KMS-11 (cell line): ENCODE measurements around the gene SLC22A31.

Source experiments
- H2AFZ ChIP-seq: fragments of 200-600 bp; sonication (generic); 2 replicates; pipeline ENCODE4 v1.6.1; 2016; ENCODE audit warnings: antibody characterized with exemption, mixed run types, low read depth
- H3K27ac ChIP-seq: fragments of 200-600 bp; sonication (generic); 2 replicates; pipeline ENCODE4 v1.6.1; 2016; ENCODE audit warnings: mild to moderate bottlenecking, mixed run types
- H3K27me3 ChIP-seq: fragments of 200-600 bp; sonication (generic); 2 replicates; pipeline ENCODE4 v1.6.1; 2017; ENCODE audit warnings: mild to moderate bottlenecking, low read depth, mixed run types, moderate library complexity; ENCODE audit not compliant: insufficient read depth
- H3K36me3 ChIP-seq: fragments of 200-600 bp; sonication (generic); 2 replicates; pipeline ENCODE4 v1.6.1; 2017; ENCODE audit warnings: mild to moderate bottlenecking, mixed run types; ENCODE audit not compliant: insufficient read depth
- H3K4me1 ChIP-seq: fragments of 200-600 bp; sonication (generic); 2 replicates; pipeline ENCODE4 v1.6.1; 2016; ENCODE audit warnings: mild to moderate bottlenecking, low read depth, mixed run types; ENCODE audit not compliant: poor library complexity, severe bottlenecking
- H3K4me2 ChIP-seq: fragments of 200-600 bp; sonication (generic); 2 replicates; pipeline ENCODE4 v1.7.0; 2016; ENCODE audit warnings: mild to moderate bottlenecking, mixed run types
- H3K4me3 ChIP-seq: fragments of 200-600 bp; sonication (generic); IDR thresholded peaks from 2 replicates; pipeline ENCODE4 v1.6.1; 2017; ENCODE audit warnings: low read depth, low read length, mixed read lengths; ENCODE audit not compliant: insufficient read depth
- H3K79me2 ChIP-seq: fragments of 200-600 bp; sonication (generic); 2 replicates; pipeline ENCODE4 v1.6.1; 2016; ENCODE audit warnings: low read depth, mixed run types; ENCODE audit not compliant: insufficient read depth
- H3K9ac ChIP-seq: fragments of 200-600 bp; sonication (generic); 2 replicates; pipeline ENCODE4 v1.6.1; 2016; ENCODE audit warnings: mild to moderate bottlenecking, mixed run types
- H4K20me1 ChIP-seq: fragments of 200-600 bp; sonication (generic); 2 replicates; pipeline ENCODE4 v1.6.1; 2016; ENCODE audit warnings: mild to moderate bottlenecking, mixed run types; ENCODE audit not compliant: insufficient read depth
- TF ChIP-seq, protein P1 (sequence below): fragments of 200-600 bp; sonication (generic); conservative IDR thresholded peaks from 2 replicates; pipeline ENCODE4 v1.6.1; 2017; ENCODE audit warnings: low read depth, mild to moderate bottlenecking, antibody characterized with exemption, low read length, moderate library complexity, mixed read lengths

The SLC22A31 gene

DNA sequence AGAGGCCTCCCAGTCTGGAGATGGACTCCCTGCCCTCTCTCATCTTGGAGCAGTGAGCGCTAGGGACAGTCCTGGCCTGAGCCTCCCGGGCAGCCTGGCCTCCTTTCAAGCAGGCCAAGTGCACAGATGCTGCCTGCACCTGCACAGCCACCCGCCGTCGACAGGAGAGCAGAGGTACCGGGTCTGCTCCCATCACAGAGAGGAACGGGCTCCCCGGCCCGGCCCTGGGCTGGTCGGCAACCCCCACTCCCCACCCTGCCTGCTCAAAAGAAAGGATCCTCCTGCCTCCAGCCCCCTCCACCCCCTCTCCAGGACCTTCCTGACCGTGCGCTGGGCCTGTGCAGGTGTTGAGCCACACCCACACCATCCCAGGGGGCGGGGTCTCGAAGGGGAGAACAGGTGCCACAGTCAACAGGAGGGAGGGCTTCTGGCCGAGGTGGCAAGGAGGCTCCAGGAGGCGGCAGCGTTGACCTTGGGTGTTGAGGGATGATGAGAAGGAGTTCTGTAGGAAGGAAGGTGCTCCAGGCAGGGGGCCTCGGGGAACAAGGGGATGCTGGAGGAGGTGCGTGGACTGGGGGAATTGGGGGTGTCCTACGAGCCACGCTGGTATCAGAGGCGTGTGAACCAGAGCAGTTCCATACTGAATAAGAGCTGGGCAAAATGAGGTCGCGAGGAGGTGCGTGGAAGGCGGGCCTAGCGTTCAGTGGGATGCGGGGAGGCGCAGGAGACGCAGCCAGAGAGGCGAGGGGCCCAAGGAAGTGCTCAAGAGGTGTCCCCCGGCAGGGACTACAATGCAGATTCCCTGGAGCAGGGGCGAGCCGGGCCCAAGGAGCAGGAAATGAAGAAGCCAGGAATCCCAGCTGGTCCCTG lies 29.8 kb downstream of the SLC22A31 start:
- H4K20me1 ChIP-seq: no peaks in the 10 kb centered on the region
- peak overlapping the region; percentile 67; the same call in 1 of the 2 replicates for H2AFZ ChIP-seq
- H3K27ac ChIP-seq: no peak overlapping the region
- H3K4me3 ChIP-seq: no peak overlapping the region
- H3K4me1 ChIP-seq: peaks cover 30% of the 10 kb centered on the region
- no peaks in the 10 kb centered on the region for H3K36me3 ChIP-seq
- H3K79me2 ChIP-seq: no peaks in the 10 kb centered on the region
- peaks cover 58% of the 10 kb centered on the region for H3K27me3 ChIP-seq
- H3K9ac ChIP-seq: no peak overlapping the region
- peak overlapping the region; percentile 85 for H3K4me2 ChIP-seq
- TF ChIP-seq, protein P1, sequence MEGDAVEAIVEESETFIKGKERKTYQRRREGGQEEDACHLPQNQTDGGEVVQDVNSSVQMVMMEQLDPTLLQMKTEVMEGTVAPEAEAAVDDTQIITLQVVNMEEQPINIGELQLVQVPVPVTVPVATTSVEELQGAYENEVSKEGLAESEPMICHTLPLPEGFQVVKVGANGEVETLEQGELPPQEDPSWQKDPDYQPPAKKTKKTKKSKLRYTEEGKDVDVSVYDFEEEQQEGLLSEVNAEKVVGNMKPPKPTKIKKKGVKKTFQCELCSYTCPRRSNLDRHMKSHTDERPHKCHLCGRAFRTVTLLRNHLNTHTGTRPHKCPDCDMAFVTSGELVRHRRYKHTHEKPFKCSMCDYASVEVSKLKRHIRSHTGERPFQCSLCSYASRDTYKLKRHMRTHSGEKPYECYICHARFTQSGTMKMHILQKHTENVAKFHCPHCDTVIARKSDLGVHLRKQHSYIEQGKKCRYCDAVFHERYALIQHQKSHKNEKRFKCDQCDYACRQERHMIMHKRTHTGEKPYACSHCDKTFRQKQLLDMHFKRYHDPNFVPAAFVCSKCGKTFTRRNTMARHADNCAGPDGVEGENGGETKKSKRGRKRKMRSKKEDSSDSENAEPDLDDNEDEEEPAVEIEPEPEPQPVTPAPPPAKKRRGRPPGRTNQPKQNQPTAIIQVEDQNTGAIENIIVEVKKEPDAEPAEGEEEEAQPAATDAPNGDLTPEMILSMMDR: no peak

DNA sequence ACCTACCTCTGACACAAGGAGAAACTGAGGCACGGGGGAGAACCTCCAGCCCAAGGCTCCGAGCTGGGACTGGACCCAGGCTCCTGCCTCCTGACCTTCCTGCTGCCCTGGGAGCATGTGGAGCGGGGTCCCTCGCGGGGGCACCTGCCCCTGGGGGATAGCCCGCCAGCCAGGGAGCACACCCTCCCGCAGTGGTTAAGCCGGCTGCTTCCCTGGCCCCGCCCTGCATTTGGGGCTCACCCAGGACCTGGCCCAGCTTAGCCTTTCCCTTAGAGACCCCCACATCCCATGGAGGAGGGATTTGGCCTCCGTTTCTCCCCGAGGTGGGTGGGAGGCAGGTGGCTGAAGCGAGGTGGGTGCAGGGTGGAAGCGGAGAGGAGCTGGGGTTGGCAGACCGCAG lies 30.6 kb downstream of the SLC22A31 start:
- H3K4me2 ChIP-seq: no peak overlapping the region
- TF ChIP-seq, protein P1: no peak
- H3K79me2 ChIP-seq: no peaks in the 10 kb centered on the region
- H3K4me3 ChIP-seq: no peak overlapping the region
- H3K4me1 ChIP-seq: peaks cover 23% of the 10 kb centered on the region
- no peak overlapping the region for H3K27ac ChIP-seq
- H3K9ac ChIP-seq: no peak overlapping the region
- H2AFZ ChIP-seq: no peak overlapping the region
- H4K20me1 ChIP-seq: no peaks in the 10 kb centered on the region
- no peaks in the 10 kb centered on the region for H3K36me3 ChIP-seq
- peaks cover 53% of the 10 kb centered on the region for H3K27me3 ChIP-seq

DNA sequence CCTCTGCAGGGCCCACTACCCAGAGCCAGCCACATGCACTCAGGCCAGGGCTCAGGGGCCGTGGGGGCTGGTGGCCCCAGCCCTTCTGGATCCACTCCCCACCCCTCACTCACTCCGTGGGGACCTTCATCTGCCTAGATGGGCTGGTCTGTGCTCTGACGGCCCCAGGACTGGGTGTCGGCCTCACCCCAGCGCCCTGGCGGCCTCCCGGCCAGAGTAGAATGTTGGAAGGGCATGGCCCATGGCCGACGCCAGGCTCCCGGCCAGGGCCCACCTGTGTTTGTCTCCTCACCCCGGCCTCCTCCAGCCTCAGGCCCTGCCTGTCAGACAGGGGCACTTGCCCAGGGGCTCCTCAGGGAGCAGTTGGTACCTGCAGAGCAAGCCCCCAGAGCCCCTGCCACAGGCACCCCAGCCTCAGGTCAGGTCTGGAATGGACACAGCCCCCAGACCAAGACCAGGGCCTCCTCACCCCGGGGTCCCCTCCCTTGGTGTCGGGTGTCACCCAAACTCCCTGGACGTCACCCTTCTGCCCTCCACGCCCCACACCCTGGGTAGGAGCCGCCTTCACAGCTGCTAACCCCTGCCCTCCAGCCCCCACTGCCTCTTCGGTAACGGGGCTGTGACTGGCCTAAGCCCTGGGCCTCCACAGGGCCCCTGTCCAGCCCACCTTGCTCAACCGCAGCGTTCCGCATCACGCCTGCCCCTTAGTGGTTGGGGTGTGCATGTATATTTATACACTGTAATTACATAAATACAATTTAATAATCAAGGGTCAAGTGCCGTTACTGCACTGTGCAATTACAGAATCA lies 31.8 kb downstream of the SLC22A31 start:
- Histone ChIP-seq H3K9ac (no peak overlapping the region), H3K36me3 (no peaks in the 10 kb centered on the region), H2AFZ (no peak overlapping the region), H3K4me3 (no peak overlapping the region), H3K79me2 (no peaks in the 10 kb centered on the region), H3K4me2 (no peak overlapping the region), H3K4me1 (peaks cover 23% of the 10 kb centered on the region), H3K27ac (no peak overlapping the region), H3K27me3 (peaks cover 43% of the 10 kb centered on the region), H4K20me1 (no peaks in the 10 kb centered on the region)
- TF ChIP-seq, protein P1: no peak

DNA sequence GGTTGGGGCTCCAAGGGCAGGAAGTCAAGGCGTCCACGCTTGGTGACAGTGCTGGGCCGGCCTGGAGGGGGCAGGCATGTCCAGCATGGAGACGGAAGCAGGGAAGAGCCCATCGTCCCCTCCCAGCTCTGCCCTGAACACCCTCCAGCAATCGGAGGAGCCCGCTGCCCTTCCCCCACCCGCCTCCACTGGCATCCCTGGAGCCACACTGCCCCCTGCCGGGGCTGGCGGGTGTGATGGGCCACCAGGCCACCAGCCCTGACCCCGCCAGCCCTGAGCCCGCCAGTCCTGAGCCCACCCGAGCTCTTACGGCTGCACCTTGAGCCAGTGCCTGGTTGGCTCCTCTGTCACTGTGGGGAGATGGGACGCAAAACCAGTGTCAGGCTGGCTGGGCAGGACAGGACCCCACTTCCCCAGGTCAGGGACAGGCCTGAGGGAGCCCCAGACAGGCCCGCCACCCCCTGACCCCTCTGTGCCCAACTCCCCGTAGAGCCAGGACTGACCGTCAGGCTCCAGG lies 32.9 kb downstream of the SLC22A31 start:
- Histone ChIP-seq H4K20me1 (no peaks in the 10 kb centered on the region), H3K9ac (no peak overlapping the region), H3K27ac (no peak overlapping the region), H3K27me3 (peaks cover 40% of the 10 kb centered on the region), H3K4me2 (no peak overlapping the region), H3K36me3 (no peaks in the 10 kb centered on the region), H3K4me3 (no peak overlapping the region), H3K79me2 (no peaks in the 10 kb centered on the region), H3K4me1 (peaks cover 23% of the 10 kb centered on the region), H2AFZ (no peak overlapping the region)
- TF ChIP-seq, protein P1: peak; percentile 90
